A549 treated with GW870086 at 1 μM for 4 hours (cell line): ENCODE measurements around the gene SPACA7. TPM values are rescaled to one million over a fixed set of nuclear protein-coding genes. Genes with fewer than 3 reads are reported as not detected.

Experiments
- total RNA-seq: library from RNA; stranded (reverse); fragments of 200-300 nt; extraction: Qiagen RNA extraction; gene quantifications from 5 replicates; pipeline ENCODE4 v1.2.3, GENCODE V29; 2022; ENCODE audit warnings: low read depth

SPACA7 gene
- not detected in 5 replicates for total RNA-seq

DNA sequence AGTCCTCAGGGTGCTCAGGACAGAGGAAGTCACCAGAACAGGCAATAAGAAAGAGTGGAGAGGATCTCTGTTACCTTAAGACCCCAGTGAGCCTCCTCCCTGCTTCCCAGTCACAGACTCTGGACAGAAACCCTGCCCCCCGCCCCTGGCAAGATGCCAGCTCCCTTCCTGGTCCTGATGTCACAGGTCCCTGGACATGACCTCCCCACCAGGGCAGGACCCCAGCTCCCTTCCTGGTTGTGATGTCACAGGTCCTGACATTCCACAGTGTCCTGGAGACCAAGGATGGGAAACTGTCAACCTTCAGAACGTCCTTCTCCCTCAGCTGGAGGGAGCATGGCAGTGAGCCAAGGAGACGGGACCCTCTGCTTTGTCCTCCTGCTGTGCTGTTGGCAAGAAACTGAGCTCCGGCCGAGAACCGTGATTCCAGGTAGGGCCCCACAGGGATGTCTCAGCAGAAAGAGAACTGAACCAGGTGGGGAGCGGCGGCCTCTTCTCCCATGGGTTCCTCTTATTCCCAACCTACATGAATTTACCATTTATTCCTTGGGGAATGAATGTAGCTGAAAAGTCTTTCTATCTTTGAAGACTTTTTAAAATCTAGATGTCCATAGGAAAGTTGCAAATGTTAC, at the start of gene SPACA7:
Gene SPACA7, plus strand, starts transcription at position 306 of the 632 bp plus-strand sequence. Its CDS starts 31 bp downstream, at position 337.

Other genes with a start within 250 kb of the SPACA7 start
- gene TUBGCP3, start 211.8 kb downstream of the SPACA7 start, total RNA-seq, result 14.7 to 21.1 TPM (median 15.5 TPM) in 5 replicates